Activated effector memory CD4-positive, alpha-beta T cell treated with anti-CD3 and anti-CD28 coated beads, Interleukin-2, amount 50 U/mL, for 16 hours (primary cell): Measurements from ENCODE around the gene GLTP.
A peak's percentile ranks its signal among the peaks of the same experiment; 100 is the strongest.
"Not testable (repeated sequence)": the region's sequence is repeated elsewhere in the genome, so short reads cannot be mapped to it uniquely, and the experiment has no call there.

Experiments
- DNase-seq: peaks from one replicate; pipeline ENCODE4 v3.0.0-alpha.2; 2020

GLTP gene

DNA sequence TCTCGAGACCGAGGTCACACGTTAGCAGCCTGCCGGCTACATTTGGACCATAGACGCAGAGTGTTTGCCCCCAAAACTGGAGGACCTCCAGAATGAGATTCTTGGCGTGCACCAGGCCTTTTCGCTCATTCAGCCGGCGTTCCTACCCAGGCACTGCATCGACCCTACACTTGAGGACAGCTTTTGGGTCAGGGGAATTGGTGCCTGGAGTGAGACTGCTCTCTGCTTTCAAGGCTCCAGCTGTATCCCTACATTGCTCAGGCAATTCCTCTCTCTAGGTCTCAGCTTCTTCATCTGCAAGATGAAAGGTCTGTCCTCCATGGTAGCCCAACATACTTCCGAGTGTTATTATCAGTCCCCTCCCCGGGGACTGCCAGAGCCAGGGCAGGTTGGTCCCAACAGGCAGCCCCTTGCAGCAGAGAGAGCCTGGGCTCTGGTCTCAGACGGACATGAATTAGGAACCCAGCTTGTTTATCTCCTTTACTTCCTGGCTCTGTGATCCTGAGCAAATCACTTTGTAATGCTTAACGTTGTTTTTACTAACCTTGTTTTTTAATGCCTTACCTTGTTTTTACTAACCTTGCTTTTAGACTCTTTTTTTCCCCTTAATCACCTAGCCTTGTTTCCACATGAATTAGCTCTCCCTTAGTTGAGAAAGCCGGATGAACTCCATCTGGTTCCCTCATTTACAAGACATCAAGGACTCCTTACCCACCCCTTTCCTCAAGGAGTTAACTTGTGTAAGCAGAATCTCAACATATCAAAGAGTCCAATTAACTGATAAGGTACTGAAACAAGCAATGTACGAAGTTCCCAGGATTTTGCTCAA, 20.6 kb upstream of the GLTP start:
- no peak for DNase-seq

DNA sequence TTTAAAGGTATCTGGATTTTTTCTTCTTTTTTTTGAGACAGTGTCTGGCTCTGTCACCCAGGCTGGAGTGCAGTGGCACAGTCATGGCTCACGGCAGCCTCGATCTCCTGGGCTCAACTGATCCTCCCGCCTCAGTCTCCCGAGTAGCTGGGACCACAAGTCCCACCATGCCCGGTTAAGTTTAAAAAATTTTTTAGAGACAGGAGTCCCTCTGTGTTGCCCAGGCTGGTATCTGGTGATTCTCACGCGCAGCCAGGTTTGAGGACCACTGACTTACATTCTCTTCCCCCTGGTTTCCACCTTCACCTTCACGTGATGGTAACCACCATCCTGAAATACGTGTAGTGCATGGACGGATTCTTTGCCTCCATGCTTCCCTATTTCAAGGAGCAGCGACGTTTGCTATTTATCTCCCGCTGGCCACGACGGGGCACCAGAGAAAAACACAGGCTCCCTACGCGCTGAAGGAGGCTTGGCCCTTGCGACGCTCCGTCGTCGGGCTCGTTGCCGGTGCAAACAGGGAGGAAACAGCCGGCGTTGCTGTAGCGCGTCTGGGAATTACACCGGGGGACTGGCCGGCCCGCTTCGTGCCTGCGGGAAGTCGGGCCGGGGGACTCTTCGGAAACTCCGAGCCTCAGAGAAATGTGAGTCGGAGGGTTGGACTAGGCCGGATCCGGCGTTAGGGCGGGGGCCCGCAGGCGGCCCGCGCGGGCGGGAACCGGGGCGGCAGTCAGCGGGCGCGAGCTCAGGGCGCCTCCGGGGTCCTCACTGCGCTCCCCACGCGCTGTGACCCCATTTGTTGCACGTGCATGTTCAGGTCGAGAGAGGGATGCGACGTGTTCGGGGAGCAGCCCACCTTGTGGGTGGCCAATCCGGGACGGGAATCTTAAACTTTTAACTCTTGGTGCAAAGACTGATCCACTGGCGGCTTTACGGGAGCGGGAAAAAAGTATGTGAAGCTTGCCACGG, 19.7 kb upstream of the GLTP start, which contains the start of gene TCHP:
TSS of gene TCHP (plus strand) at position 492 of the 969 bp plus-strand sequence. CDS start 2,753 bp downstream, outside the sequence.
- DNase-seq = peak; percentile 89

DNA sequence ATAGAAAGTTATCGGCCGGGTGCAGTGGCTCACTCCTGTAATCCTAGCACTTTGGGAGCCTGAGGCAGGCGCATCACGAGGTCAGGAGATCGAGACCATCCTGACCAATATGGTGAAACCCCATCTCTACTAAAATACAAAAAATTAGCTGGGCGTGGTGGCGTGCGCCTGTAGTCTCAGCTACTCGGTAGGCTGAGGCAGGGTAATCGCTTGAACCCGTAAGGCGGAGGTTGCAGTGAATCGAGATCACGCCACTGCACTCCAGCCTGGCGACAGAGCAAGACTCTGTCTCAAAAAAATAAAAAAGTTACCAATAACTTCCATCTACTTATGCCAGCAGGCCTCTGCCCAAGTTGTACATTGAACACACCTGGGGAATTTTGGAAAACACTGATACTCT, 19.0 kb upstream of the GLTP start:
- DNase-seq = not testable (repeated sequence)

DNA sequence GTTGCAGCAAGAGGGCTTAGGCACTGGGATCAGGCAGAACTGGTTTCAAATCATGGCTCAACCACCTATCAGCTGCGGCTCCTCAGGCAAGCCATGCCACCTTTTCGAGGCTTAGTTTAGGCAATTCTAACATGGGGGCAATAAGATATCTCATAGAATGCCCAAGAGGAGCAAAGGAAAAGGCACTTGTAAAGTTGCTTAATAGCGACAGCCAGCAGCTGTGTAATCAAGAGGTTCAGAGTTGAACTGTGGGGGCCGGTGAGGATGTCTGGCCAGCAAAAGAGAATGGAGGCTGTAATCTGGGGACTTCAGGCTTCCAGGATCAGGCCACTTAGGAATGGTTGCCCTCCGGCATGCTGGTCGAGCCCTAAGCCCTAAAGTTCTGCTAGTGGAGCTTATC, 16.7 kb upstream of the GLTP start:
- no peak for DNase-seq

DNA sequence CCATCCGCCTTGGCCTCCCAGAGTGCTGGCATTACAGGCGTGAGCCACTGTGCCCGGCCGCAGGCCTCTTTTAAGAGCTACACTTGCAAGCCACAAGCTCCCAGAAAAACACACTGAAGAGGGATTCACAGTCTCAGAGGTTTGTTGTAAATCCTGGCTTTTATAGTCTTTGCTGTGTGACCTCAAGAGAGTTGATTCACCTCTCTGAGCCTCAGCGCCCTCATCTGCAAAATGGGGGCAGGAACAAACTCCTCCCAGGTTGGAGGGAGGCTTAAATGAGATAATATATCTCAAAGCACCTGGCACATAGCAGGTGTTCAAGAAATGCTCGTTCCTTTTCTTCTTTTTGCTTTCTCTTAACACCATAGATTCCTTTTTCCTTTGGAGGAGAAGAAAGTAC, 15.8 kb upstream of the GLTP start:
- no peak for DNase-seq

DNA sequence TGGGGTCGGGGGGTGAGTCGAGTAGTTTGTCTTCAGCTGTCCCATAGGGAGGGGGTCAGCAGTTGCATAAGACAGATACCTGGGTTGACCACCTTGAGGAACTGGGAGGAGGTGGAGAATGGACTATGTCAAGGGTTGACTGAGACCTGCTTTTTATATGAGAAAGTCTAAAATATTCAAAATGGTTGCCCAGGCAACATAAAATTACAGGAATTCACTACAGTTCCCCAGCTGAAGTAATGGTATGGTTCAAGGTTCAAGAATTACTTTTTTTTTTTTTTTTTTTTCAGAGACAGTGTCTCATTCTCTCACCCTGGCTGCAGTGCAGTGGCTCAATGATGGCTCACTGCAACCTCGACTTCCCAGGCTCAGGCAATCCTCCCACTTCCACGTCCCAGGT, 14.6 kb upstream of the GLTP start:
- no peak for DNase-seq

DNA sequence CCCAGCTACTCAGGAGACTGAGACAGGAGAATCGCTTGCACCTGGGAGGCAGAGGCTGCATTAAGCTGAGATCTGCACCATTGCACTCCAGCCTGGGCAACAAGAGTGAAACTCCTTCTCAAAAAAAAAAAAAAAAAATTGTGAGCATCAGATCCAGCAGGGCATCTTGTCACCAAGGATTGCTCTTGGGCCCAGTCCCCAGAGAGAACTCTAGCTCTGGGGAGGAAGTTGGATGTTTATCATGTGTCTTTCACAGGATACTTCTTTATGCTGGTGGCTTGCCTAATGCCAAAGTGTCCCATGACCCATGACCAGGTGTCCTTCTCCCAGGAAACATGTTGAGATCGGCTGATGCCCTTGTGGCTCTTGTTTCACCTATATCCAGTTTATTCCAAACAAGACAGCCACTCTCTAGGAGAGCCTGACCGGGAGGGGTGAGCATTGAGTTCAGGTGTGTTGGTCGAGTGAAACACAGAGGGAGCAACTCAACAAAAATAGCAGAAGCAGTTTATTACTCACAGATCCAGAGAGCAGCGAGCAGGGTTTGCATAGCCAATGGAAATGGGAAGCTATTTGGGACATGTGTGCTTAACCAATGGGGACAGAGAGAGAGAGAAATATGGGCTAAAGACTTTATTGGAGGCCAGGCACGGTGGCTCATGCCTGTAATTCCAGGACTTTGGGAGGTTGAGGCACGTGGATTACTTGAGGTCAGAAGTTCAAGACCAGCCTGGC, 13.1 kb upstream of the GLTP start:
- no peak for DNase-seq

DNA sequence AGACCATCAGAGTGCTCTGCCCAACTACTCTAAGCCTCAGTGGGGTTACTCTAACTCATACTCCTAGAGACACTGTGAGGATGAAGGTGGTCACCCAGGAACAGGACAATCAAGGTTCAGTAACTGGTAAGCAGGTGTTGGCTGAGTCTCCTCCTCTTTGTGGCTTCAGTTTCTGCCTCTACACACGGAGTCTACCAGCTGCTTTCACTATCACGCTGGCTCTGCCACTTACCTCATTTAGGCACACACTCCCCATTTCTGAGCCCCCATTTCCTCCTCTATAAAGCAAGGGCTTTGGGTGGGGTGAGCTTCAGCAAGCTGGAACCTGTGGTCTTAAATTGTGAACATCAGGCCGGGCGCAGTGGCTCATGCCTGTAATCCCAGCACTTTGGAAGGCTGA, 12.4 kb upstream of the GLTP start:
- no peak for DNase-seq

DNA sequence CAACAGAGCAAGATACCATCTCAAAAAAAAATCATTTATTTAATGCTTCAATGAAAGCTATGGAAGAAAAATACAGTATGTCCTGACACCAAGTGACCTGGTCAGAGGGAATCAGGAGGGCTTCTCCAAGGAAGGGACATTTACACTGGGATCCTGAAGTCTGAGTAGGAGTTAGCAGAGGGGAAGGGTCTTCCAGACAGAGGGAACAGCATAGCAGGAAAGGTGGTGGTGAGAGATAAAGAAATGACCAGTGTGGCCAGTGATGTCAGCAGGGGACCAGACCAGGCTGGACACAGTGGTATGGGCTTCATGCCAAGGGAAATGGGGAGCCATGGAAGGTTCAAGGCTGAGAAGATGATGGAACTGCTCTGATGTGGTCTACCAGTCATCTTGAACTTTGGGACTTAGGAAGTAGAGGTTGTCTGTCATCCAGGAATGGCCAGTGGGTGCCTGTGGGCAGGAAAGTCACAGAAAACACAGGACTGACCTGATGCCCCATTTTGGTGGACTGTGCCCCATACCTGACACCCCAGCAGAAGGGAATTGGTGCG, 11.9 kb upstream of the GLTP start:
- no peak for DNase-seq

DNA sequence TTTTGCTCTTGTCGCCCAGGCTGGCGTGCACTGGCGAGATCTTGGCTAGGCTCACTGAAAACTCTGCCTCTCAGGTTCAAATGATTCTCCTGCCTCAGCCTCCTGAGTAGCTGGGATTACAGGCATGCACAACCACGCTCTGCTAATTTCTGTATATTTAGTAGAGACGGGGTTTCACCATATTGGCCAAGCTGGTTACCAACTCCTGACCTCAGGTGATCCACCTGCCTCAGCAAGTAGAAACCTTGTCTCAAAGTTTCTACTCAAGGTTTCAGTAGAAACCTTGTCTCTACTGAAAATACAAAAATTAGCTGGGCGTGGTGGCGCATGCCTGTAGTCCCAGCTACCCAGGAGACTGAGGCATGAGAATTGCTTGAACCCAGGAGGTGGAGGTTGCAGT, 11.4 kb upstream of the GLTP start:
- DNase-seq = not testable (repeated sequence)

DNA sequence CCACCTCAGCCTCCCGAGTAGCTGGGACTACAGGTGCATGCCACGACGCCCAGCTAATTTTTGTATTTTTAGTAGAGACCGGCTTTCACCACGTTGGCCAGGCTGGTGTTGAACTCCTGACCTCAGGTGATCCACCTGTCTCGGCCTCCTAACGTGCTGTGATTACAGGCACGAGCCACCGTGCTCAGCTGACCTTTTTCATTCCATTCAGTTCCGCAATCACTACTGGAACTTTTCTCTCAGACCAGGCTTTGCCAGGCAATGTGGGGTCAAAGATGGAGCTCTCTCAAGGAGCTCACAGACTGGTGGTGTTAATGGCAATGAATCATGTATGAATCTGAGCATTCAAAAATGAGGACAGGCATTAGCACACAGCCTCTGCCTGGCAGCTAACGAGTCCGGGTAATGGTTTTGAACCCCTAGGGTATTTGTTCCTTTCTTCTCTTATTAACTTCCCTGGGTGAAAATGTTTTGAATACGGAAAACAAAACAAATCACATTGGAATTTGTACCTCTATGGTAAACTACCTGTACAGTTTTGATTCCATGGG, 10.4 kb upstream of the GLTP start:
- DNase-seq = no peak

DNA sequence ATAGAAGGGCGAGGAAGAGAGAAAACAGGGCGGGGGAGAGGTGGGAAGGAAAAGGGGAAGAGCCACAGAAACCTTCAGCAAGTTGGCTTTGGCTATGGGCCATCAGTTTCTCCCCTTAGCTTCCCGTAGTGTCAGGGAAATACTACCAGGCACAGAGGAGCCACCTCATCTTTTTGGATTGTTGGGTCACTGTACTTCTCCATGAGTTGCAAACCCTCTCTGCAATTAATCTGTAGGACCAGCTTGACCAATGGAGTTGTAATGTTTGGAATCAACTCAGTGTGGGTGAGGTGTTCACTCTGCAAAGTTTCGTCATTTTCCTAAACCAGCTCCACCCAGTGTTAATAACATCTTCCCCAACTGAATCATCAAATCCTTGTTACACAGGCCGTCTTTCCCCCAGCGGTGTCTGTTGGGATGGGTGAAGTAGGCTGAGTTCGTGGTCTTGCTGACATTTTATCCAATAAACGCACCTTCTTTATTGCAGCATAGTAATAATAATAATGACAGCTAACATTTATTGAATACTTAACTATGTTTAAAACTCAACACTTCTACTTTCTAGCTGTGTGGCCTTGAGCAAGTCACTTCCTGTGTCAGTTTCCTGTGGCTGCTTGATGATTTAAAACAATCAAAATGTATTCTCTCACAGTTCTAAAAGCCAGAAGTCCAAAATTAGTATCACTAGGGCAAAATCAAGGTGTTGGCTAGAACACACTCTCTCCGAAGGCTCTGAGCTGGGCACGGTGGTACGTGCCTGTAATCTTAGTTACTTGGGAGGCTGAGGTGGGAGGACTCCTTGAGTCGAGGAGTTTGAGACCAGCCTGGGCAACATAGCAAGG, 8.1 kb upstream of the GLTP start:
- DNase-seq = no peak

DNA sequence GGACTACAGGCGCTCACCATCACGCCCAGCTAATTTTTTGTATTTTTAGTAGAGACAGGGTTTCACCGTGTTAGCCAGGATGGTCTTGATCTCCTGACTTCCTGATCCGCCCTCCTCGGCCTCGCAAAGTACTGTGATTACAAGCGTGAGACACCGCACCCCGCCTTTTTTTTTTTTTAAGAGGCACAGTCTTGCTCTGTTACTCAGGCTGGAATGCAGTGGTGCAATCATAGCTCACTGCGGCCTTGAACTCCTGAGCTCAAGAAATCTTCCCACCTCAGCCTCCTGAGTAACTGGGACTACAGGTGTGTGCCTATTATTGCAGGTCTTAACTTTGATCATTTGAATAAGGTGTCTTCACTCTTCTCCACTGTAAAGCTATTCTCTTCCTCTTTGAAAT, 5.3 kb upstream of the GLTP start:
- no peak for DNase-seq

DNA sequence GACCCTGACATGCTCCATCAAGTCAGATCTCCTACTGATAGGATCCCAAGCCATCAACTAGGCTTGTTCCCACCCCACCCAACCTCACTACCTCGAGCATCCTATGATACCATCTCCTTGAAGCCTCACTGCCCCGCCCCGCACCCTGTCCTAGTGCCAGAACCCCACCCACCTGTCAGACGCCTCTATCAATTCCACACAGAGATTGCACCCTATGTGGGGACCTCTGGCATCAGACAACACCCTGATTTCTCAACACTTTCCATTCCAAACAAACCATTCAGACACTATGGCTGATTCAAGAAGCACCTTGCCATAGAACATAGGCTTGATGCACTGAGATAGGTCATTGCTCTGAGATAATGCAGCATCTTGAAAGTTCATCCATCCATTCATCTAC, 3.1 kb upstream of the GLTP start:
- DNase-seq = no peak

DNA sequence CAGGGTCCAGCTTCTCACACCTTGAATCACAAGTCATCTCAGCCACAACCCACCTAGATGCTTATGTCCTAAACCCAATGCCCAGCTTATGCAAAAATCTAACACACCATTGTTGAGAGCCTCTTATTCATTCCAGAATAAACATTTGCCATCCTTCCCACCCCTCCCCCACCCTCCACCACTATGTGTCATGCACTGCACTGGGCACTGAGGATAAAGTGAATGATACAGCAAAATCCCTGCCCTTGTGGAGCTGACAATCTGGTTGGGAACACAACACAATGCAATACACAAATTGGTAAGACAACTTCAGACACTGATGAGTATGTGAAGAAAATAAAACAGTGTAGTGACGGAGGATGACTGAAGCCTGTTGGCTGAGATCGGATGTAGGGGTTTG, 1.4 kb upstream of the GLTP start:
- DNase-seq = no peak

DNA sequence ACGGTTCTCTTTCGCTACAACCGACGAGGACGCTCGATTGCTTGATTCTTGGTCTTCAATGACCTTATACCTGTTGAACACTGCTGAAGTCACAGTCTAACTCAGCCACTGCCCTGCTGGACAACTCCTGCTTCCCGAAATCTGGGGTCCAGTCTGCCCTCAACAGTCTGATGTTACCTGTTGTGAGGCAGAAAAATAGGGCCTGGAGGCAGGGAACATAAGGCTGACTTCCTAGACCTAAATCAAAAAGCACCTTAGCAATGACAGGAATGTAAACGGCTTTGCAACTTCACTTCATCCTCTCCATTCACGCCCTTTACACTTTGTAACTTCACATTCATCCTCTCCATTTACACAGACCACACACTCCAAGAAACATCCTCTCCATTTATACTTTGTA, 597 bp upstream of the GLTP start:
- no peak for DNase-seq

DNA sequence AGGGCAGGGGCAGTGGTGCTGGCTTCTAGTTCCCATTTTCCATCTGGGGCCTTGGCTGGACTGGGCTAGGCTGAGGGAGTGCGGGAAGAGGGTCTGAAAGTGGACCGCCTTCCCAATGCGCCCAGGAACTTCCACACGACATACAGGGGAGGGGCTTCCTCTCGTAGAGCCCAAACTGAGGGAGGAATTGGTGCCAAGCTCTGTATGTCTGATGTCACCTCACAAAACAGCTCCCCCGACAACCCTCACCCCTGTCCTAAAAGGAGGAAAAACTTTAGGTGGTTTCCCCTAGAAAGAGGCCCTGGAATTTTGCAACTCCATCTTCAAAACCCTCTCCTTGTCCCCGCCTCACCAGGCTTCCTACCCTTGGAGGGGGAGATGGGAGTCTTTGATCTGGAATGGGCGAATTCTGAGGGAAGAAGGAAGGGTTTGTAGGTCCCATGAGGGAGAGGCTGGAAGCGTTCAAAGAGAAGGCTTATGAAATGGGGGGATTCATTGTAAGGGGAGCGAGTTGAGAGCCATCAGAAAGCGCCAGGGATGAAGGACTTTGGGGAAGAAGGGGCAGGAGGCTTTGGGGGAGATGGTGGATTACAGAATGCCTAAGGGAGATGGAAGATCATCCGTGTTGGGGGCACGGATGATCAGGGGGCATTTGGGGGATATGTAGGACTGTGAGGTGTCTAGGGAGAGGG, 844 bp downstream of the GLTP start:
- DNase-seq = peak; percentile 65

DNA sequence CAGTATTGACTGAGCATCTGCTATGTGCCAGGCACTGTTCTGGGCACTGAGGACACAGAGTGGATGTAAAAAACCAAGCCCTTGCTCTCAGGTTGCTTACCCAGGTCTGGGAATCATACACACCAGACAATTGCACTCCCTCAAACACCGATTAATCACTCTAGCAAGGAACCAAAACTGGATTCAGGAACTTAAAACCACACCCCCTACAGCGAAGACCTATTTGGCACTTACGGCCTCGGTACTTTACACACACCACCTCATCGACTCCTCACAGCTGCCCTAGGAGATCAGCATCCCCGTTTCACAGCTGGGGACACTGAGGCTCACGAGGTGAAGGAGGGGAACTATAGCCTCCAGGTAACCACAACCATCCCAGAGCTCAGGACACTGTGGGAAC, 1.6 kb downstream of the GLTP start:
- no peak for DNase-seq

DNA sequence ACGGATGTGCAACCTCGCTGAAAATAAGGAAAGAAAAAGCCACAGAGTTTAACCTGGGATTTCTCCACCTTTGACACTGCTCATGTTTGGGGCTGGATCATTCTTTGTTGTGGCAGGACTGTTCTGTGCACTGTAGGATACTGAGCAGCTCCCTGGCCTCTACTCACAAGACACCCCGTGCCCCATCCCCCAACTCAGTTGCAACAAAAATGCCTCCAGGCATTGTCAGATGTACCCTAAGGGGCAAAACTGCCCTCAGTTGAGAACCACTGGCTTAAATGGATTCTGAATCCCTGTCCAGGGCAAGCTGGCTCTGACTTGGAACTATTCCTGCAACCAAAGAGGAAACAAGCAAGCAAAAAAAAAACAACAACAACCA, 2.1 kb downstream of the GLTP start:
- no peak for DNase-seq

DNA sequence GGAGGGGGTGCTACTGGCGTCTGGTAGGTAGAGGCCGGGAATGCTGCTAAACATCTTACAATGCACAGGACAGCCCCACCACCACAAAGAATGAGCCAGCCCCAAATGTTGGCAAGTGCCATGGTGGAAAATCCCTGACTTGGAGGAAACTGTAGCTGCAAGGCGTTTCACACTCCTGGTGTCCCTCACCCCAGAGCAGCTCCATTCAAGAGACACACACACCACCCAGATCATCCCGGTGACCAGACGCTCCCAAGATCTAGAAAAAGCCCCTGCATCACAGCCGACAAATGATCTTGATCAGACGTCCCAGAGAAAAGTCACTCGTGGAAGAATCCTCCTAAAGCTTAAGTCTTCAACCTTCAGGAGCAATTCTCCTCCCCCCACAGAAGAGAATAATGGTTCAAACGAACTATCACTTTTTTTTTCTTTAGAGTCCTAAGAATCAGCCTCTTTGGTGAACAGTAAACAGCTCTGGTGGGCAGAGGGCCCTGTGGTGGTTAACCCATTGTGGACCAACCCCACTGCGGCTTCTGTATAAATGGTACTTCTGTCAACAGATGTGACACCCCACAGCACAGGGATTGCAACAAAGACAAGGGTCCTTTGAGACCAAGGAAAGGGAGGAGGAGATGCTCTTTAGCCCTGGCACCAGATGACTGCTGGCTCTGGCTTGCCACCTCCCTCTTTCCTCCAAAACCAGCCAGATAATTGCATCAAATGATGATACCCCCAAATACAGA, 2.7 kb downstream of the GLTP start:
- DNase-seq = no peak
